Effector memory CD8-positive, alpha-beta T cell (primary cell): ENCODE data around the gene ATP6V0C.

Experiments used
- ATAC-seq: fragments of 150-1000 bp; cut with Tn5 transposase; replicated peaks from 2 replicates; pipeline ENCODE4 v1.10.0; 2021; ENCODE audit warnings: mild to moderate bottlenecking, moderate library complexity
- DNase-seq, 3 experiments: peaks; one replicate each; pipeline ENCODE4 v3.0.0; 2021
- H3K27ac Mint-ChIP-seq, 2 donors: one replicate each; pipeline ENCODE4 v1.8.0; 2022; ENCODE audit warnings: mild to moderate bottlenecking in 2 of 2, mixed read lengths in 2 of 2, moderate library complexity in 2 of 2
- H3K27me3 Mint-ChIP-seq, 2 donors: one replicate each; pipeline ENCODE4 v1.8.0; 2022; ENCODE audit warnings: mixed read lengths in 2 of 2
- H3K36me3 Mint-ChIP-seq: one replicate; pipeline ENCODE4 v1.8.0; 2022; ENCODE audit warnings: mild to moderate bottlenecking, moderate library complexity, mixed read lengths; ENCODE audit not compliant: insufficient read depth
- H3K4me1 Mint-ChIP-seq, 2 donors: one replicate each; pipeline ENCODE4 v1.8.0; 2022; ENCODE audit warnings: low read depth in 2 of 2, mixed read lengths in 2 of 2
- H3K4me3 Mint-ChIP-seq, 2 donors: one replicate each; pipeline ENCODE4 v1.8.0; 2022; ENCODE audit warnings: mild to moderate bottlenecking in 2 of 2, mixed read lengths in 2 of 2, moderate library complexity in 2 of 2
- H3K9me3 Mint-ChIP-seq, 2 donors: one replicate each; pipeline ENCODE4 v1.8.0; 2022; ENCODE audit warnings: mixed read lengths in 2 of 2

ATP6V0C gene

GRCh38 chr16:2490190-2491105 is 23.3 kb upstream of the ATP6V0C start:
- Mint-ChIP-seq H3K9me3 (no peaks in the 10 kb centered on the region), H3K27me3 (no peaks in the 10 kb centered on the region), H3K27ac (no peak overlapping the region), H3K4me3 (no peak overlapping the region), H3K4me1 (peaks cover 10 to 11% of the 10 kb centered on the region in 2 donors), H3K36me3 (peaks cover 5% of the 10 kb centered on the region)
- ATAC-seq (no peak), DNase-seq (no peak)

- no peak for DNase-seq
- Mint-ChIP-seq H3K4me1 (peaks cover 3 to 4% of the 10 kb centered on the region in 2 donors), H3K4me3 (no peak overlapping the region), H3K27me3 (no peaks in the 10 kb centered on the region), H3K9me3 (no peaks in the 10 kb centered on the region), H3K27ac (no peak overlapping the region), H3K36me3 (peaks cover 3% of the 10 kb centered on the region)
- no peak for ATAC-seq
Observed at GRCh38 chr16:2492292-2492691, 21.5 kb upstream of the ATP6V0C start.

GRCh38 chr16:2493605-2494004 is 20.1 kb upstream of the ATP6V0C start:
- no peak overlapping the region for H3K4me3 Mint-ChIP-seq
- DNase-seq = no peak
- H3K9me3 Mint-ChIP-seq = no peaks in the 10 kb centered on the region
- no peaks in the 10 kb centered on the region for H3K4me1 Mint-ChIP-seq
- H3K36me3 Mint-ChIP-seq = peaks cover 3% of the 10 kb centered on the region
- no peaks in the 10 kb centered on the region for H3K27me3 Mint-ChIP-seq
- peak overlapping the region in 1 of 2 donors; percentile 32 for H3K27ac Mint-ChIP-seq
- no peak for ATAC-seq

GRCh38 chr16:2494616-2495015 is 19.1 kb upstream of the ATP6V0C start:
- no peaks in the 10 kb centered on the region for H3K9me3 Mint-ChIP-seq
- H3K27me3 Mint-ChIP-seq = no peaks in the 10 kb centered on the region
- H3K4me3 Mint-ChIP-seq = no peak overlapping the region
- no peaks in the 10 kb centered on the region for H3K4me1 Mint-ChIP-seq
- ATAC-seq (no peak), DNase-seq (no peak)
- H3K36me3 Mint-ChIP-seq = peaks cover 3% of the 10 kb centered on the region
- no peak overlapping the region for H3K27ac Mint-ChIP-seq

- Mint-ChIP-seq H3K27me3 (no peaks in the 10 kb centered on the region), H3K27ac (no peak overlapping the region), H3K36me3 (peaks cover 3% of the 10 kb centered on the region), H3K4me1 (no peaks in the 10 kb centered on the region), H3K4me3 (no peak overlapping the region), H3K9me3 (no peaks in the 10 kb centered on the region)
- DNase-seq (no peak), ATAC-seq (no peak)
Observed at GRCh38 chr16:2495041-2495440, 18.7 kb upstream of the ATP6V0C start.

GRCh38 chr16:2496223-2497115 is 17.3 kb upstream of the ATP6V0C start:
- Mint-ChIP-seq H3K27ac (no peak overlapping the region), H3K9me3 (no peaks in the 10 kb centered on the region), H3K27me3 (no peaks in the 10 kb centered on the region), H3K4me3 (no peak overlapping the region), H3K36me3 (peaks cover 3% of the 10 kb centered on the region), H3K4me1 (peaks cover 0 to 2% of the 10 kb centered on the region in 2 donors)
- ATAC-seq (no peak), DNase-seq (no peak)

- Mint-ChIP-seq H3K9me3 (no peaks in the 10 kb centered on the region), H3K27ac (peak overlapping the region in 1 of 2 donors; percentile 53), H3K4me1 (peaks cover 0 to 2% of the 10 kb centered on the region in 2 donors), H3K36me3 (peaks cover 3% of the 10 kb centered on the region), H3K4me3 (no peak overlapping the region), H3K27me3 (no peaks in the 10 kb centered on the region)
- DNase-seq = no peak
- ATAC-seq = no peak
Observed at GRCh38 chr16:2497116-2497630, 16.6 kb upstream of the ATP6V0C start.

- Mint-ChIP-seq H3K27me3 (no peaks in the 10 kb centered on the region), H3K9me3 (no peaks in the 10 kb centered on the region), H3K36me3 (peaks cover 3% of the 10 kb centered on the region), H3K4me3 (no peak overlapping the region), H3K27ac (peak overlapping the region in 1 of 2 donors; percentile 53), H3K4me1 (peaks cover 0 to 2% of the 10 kb centered on the region in 2 donors)
- no peak for DNase-seq
- no peak for ATAC-seq
Observed at GRCh38 chr16:2497695-2498484, 15.9 kb upstream of the ATP6V0C start.

- ATAC-seq (no peak), DNase-seq (no peak)
- Mint-ChIP-seq H3K27ac (no peak overlapping the region), H3K4me3 (no peak overlapping the region), H3K4me1 (peaks cover 0 to 2% of the 10 kb centered on the region in 2 donors), H3K27me3 (no peaks in the 10 kb centered on the region), H3K36me3 (peaks cover 3% of the 10 kb centered on the region), H3K9me3 (no peaks in the 10 kb centered on the region)
Observed at GRCh38 chr16:2498531-2499253, 15.1 kb upstream of the ATP6V0C start.

GRCh38 chr16:2499454-2499853 is 14.3 kb upstream of the ATP6V0C start:
- H3K36me3 Mint-ChIP-seq = peaks cover 3% of the 10 kb centered on the region
- no peak for ATAC-seq
- H3K27me3 Mint-ChIP-seq = no peaks in the 10 kb centered on the region
- DNase-seq = no peak
- no peak overlapping the region for H3K27ac Mint-ChIP-seq
- H3K4me3 Mint-ChIP-seq = no peak overlapping the region
- H3K9me3 Mint-ChIP-seq = no peaks in the 10 kb centered on the region
- peaks cover 0 to 2% of the 10 kb centered on the region in 2 donors for H3K4me1 Mint-ChIP-seq

- no peak for DNase-seq
- no peak for ATAC-seq
- Mint-ChIP-seq H3K27me3 (no peaks in the 10 kb centered on the region), H3K9me3 (no peaks in the 10 kb centered on the region), H3K27ac (peak overlapping the region in 1 of 2 donors; percentile 35), H3K4me1 (peaks cover 0 to 2% of the 10 kb centered on the region in 2 donors), H3K4me3 (no peak overlapping the region), H3K36me3 (peaks cover 6% of the 10 kb centered on the region)
Observed at GRCh38 chr16:2499890-2500429, 13.8 kb upstream of the ATP6V0C start.

GRCh38 chr16:2500430-2500917 is 13.3 kb upstream of the ATP6V0C start:
- no peaks in the 10 kb centered on the region for H3K9me3 Mint-ChIP-seq
- peak overlapping the region in 1 of 2 donors; percentile 35 for H3K27ac Mint-ChIP-seq
- no peak for DNase-seq
- no peaks in the 10 kb centered on the region for H3K27me3 Mint-ChIP-seq
- H3K4me3 Mint-ChIP-seq = no peak overlapping the region
- no peak for ATAC-seq
- H3K4me1 Mint-ChIP-seq = peaks cover 0 to 2% of the 10 kb centered on the region in 2 donors
- H3K36me3 Mint-ChIP-seq = peaks cover 6% of the 10 kb centered on the region
